GM19452 (cell line): ENCODE results near the gene CYP4B1.
"Not testable (repeated sequence)": the region's sequence is repeated elsewhere in the genome, so short reads cannot be mapped to it uniquely, and the experiment has no call there.

ENCODE experiments used
- ATAC-seq: cut with Tn5 transposase; IDR thresholded peaks from one replicate; pipeline ENCODE4 v1.9.1; 2021; ENCODE audit not compliant: unreplicated experiment

Gene CYP4B1

GRCh38 chr1:46813858-46814396 lies 15.1 kb downstream of the CYP4B1 start:
- ATAC-seq = no peak

DNA sequence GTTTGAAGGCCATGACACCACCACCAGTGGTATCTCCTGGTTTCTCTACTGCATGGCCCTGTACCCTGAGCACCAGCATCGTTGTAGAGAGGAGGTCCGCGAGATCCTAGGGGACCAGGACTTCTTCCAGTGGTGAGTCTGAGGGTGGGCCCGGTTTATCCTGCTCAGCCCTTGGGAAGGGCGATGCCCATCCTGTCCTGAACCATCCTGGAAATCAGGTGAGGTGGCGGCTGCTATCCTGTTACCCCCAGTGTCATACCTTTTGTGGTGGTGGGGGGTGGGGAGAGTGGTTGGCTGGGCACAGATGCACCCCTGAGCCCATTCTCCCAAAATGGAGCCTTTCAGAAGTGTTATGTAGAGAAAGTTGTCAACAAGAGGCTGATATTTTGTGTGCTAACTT lies 16.3 kb downstream of the CYP4B1 start:
- no peak for ATAC-seq

DNA sequence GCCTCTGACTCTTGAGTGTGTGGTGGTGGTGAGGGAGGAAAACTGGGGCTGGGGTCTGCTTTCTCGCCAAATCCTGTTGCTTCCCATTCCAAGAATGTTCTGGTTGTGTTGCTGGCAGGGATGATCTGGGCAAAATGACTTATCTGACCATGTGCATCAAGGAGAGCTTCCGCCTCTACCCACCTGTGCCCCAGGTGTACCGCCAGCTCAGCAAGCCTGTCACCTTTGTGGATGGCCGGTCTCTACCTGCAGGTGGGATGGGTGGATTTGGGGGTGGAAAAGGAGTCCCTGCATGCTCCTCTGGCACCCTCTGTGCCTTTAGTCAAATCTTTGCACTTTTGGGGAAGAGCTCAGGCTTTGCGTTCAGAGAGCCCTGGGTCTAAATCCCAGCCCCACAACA lies 18.1 kb downstream of the CYP4B1 start:
- ATAC-seq = no peak

- ATAC-seq = no peak
Measured at GRCh38 chr1:46817814-46818213, 19.0 kb downstream of the CYP4B1 start.

DNA sequence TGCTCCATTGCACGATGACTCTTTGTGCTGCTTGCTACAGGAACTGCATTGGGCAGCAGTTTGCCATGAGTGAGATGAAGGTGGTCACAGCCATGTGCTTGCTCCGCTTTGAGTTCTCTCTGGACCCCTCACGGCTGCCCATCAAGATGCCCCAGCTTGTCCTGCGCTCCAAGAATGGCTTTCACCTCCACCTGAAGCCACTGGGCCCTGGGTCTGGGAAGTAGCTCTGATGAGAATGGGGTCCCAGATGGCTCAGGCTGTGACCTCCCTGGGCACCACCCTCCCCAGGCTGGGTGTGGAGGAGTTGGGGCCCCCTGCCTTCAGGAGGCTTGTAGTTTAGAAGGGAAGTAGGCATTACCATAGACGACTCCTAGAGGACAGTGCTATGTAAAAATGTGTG lies 19.7 kb downstream of the CYP4B1 start:
- ATAC-seq = no peak

DNA sequence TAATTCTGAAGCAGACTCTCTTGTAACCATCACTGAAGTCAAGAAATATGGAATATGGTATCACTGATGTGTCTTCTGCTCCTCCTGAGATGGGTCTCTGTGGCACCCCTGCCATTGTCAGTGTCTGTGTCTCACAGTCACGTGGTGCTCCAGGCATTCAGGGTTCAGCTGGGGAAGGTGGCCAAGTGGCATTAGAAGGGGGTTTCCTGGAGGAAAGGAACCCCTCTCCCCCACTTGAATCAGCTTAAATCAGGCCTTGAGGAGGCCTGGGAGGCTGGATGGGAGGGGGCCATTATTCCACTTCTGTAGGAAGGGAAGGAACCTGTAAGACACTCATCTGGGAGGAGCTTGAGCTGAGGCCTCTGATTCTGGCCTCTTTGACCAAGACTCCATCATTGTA lies 20.5 kb downstream of the CYP4B1 start:
- ATAC-seq = no peak

GRCh38 chr1:46820076-46820475 lies 21.2 kb downstream of the CYP4B1 start:
- ATAC-seq = no peak

DNA sequence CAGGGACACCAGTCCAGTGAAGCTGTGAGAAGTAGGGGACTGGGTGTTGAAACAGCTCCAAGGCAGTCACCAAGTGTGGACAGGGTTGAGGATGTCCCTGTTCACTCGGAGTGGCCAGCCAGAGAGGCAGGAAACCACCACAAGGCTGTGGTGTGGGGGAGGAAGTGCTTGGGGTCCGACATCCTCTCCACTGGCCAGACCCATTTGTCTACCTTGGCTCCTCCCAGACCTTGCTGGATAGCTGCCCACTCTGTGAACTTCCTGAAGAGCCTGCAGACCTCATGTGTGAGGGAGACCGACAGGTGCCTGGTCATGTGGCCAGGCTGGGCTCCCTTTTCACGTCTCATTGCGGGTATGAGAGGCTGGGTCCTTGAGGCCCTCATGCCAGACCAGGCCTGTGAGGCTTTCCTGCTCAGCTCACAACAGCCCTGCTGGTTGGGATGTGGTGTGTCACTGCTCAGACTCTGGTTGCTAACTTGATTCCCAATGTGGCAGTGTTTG lies 21.8 kb downstream of the CYP4B1 start:
- ATAC-seq = no peak

DNA sequence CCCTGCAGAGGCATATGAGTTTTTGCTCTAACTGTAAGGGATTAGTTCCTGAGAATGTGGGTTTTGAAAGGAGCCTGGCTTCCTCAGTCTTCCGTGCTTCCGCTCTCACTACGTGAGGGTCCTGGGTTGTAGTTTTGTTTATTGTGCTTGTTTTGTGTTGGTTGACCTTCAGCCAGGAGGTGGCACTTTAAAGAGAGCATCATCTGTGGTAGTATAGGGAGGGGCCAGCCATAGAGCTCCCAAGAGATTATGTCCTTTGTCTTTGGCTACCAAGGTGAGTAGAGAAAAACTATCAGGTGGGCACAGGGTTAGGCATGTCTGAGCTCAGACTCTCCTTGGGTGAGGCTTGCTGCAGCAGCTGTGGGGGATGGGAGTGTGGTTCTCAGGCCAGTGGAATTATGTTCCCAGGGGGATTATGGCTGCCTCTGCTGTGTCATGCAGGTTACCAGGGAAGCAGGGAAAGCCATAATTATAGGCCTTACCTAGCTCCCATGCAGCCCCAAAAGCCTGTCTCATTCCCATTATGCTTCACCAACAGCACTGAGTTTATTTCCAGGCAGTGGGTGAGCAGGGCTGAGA lies 23.5 kb downstream of the CYP4B1 start:
- no peak for ATAC-seq

GRCh38 chr1:46823151-46823550 lies 24.3 kb downstream of the CYP4B1 start:
- ATAC-seq = no peak

GRCh38 chr1:46826892-46827291 lies 28.0 kb downstream of the CYP4B1 start:
- not testable (repeated sequence) for ATAC-seq

GRCh38 chr1:46830665-46831322 lies 31.9 kb downstream of the CYP4B1 start:
- no peak for ATAC-seq

GRCh38 chr1:46835469-46835868 lies 36.6 kb downstream of the CYP4B1 start:
- ATAC-seq = not testable (repeated sequence)

GRCh38 chr1:46846386-46846785 lies 47.5 kb downstream of the CYP4B1 start:
- not testable (repeated sequence) for ATAC-seq

GRCh38 chr1:46857660-46858065 lies 58.8 kb downstream of the CYP4B1 start:
- ATAC-seq = not testable (repeated sequence)

GRCh38 chr1:46862348-46862747 lies 63.5 kb downstream of the CYP4B1 start:
- no peak for ATAC-seq
